Fibroblast of the aortic adventitia (primary cell): ENCODE data around the gene CDH10. TPM values are rescaled to one million over a fixed set of nuclear protein-coding genes. Genes with fewer than 3 reads are reported as not detected.

Experiments used
- DNase-seq: peaks from one replicate; pipeline ENCODE4 v3.0.0-alpha.2; 2010; ENCODE audit warnings: low read depth
- H3K4me3 ChIP-seq: 2 replicates; pipeline ENCODE4 v1.5.1; 2011; ENCODE audit warnings: low read depth, mild to moderate bottlenecking, control low read depth, low read length, moderate library complexity
- total RNA-seq: library from RNA; depleted of rRNA; stranded (reverse); fragments of >200 nt; gene quantifications from 2 replicates; pipeline ENCODE4 v1.2.3, GENCODE V29; 2012; ENCODE audit warnings: low replicate concordance
- TF ChIP-seq, protein P1 (sequence below): IDR thresholded peaks from 2 replicates; pipeline ENCODE4 v1.5.1; 2011; ENCODE audit warnings: mild to moderate bottlenecking, low read length, control low read depth, inconsistent platforms; ENCODE audit not compliant: insufficient read depth

The CDH10 gene
- total RNA-seq, 1 donor = 1.4 TPM

DNA sequence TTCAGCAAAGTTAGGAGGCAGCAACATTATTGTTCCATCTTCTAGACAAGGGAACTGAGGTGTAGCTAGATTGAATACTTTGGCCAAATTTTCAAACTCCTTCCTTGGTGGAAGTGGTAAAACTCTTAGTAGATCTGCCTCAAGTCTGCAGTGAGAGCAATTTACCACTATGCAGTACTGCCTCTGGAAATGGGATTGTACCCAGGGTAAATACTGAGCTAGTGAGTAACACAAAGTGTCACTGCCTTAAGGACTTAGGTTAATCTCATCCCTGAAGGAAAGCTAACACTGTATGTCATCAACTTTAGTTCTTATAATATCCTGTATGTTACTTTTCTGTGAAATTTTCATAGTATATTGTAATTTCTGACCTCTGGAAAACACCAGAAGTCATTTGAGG is 13.9 kb downstream of the CDH10 start:
- DNase-seq = no peak
- H3K4me3 ChIP-seq = no peak overlapping the region
- TF ChIP-seq, protein P1, sequence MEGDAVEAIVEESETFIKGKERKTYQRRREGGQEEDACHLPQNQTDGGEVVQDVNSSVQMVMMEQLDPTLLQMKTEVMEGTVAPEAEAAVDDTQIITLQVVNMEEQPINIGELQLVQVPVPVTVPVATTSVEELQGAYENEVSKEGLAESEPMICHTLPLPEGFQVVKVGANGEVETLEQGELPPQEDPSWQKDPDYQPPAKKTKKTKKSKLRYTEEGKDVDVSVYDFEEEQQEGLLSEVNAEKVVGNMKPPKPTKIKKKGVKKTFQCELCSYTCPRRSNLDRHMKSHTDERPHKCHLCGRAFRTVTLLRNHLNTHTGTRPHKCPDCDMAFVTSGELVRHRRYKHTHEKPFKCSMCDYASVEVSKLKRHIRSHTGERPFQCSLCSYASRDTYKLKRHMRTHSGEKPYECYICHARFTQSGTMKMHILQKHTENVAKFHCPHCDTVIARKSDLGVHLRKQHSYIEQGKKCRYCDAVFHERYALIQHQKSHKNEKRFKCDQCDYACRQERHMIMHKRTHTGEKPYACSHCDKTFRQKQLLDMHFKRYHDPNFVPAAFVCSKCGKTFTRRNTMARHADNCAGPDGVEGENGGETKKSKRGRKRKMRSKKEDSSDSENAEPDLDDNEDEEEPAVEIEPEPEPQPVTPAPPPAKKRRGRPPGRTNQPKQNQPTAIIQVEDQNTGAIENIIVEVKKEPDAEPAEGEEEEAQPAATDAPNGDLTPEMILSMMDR = no peak

GRCh38 chr5:24629798-24630197 is 15.0 kb downstream of the CDH10 start:
- no peak overlapping the region for H3K4me3 ChIP-seq
- TF ChIP-seq, protein P1 = no peak
- no peak for DNase-seq

DNA sequence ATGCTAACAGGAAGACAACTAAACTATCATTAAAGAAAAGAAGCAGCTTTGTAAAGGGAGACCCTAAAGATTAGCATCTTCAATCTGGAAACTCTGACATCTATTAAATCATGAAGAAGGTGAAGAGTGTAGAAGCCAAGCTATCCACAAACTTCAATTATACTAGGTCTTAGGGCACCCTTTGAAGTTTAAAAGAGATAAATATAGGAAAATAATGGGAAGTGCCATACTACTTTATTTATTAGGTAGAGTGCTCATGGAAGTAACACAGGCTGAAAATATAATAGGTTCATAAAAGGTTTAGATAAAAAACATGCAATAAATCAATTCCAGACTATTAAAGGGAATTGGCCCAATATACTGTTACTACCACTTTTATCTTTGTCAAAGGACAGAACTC is 19.9 kb downstream of the CDH10 start:
- TF ChIP-seq, protein P1 = no peak
- DNase-seq = no peak
- H3K4me3 ChIP-seq = no peak overlapping the region

DNA sequence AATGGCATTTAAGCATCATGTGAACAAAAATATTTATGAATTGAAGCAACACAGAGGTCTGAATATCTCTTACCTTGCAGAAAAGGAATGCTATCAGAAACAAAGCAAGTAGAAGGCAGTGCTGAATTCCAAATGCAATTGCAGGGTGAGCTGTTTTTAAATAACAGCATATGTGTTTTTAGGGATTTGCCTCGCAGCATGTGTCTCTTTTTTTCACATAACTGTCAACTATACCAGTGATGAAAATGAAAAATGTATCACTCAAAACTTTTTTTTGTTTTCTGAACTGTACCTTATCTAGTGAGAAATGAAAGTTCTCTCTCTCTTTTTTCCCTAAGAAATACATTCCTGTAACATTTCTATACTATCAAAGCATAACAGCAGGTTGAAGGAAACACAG is 21.2 kb downstream of the CDH10 start:
- DNase-seq = no peak
- no peak overlapping the region for H3K4me3 ChIP-seq
- TF ChIP-seq, protein P1 = no peak

DNA sequence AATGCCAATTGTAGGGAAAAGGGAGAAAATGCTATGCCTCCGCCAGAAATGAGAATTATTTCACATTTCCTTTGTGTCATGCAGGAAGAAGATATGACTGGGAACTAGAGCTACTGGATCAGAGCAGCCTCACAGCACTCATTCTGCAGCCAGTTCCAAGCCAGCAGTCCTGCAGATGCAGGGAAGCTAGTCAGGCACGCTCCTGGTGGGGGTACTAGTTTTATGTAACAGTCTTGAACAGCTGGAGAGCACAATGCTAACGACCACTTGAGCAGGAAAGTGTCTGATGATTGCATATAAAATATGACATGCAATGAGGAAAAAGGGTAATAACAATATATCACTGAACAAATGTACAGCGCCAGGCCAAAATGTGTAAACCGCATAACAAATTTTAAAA is 21.7 kb downstream of the CDH10 start:
- no peak overlapping the region for H3K4me3 ChIP-seq
- no peak for DNase-seq
- TF ChIP-seq, protein P1 = no peak

DNA sequence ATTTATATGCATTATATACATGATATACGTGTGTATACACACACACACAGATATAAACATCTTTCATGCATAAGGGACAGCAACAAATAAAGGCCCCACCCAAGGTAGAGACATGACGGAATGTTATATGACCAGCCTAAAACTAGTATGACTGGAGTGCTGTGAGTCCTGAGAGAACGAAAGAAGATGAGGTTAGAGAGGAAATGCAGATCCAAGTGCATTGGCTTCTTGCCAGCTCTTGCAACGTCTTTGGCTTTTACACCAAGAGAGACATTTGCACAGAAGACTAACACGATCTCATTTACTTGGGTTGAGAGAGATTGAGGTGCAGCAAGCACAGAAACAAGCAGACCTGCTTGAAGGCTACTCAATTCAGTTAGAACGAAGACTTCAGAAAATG is 23.0 kb downstream of the CDH10 start:
- TF ChIP-seq, protein P1 = no peak
- no peak overlapping the region for H3K4me3 ChIP-seq
- DNase-seq = no peak

GRCh38 chr5:24616566-24616965 is 28.2 kb downstream of the CDH10 start:
- no peak for DNase-seq
- H3K4me3 ChIP-seq = no peak overlapping the region
- TF ChIP-seq, protein P1 = no peak
